Ovary (tissue), 3 donors: ENCODE results near the gene HLA-DMB.

ENCODE experiments used
- POLR2A ChIP-seq: fragments of 450-650 bp; IDR thresholded peaks from one replicate; pipeline ENCODE4 v1.6.1; 2017; ENCODE audit warnings: antibody characterized with exemption, mild to moderate bottlenecking, moderate library complexity
- TF ChIP-seq, protein P1 (sequence below), 3 donors: fragments of 450-650 bp in 2 of 3; fragments of 200-600 bp in 1 of 3; IDR thresholded peaks; one replicate each; pipeline versions ENCODE4 v1.5.1 to v1.8.0; 2016 to 2022; ENCODE audit warnings: antibody characterized with exemption in 3 of 3, mild to moderate bottlenecking in 1 of 3
- donor health status: DM: no; HTN: no; CAD: no.

DNA sequence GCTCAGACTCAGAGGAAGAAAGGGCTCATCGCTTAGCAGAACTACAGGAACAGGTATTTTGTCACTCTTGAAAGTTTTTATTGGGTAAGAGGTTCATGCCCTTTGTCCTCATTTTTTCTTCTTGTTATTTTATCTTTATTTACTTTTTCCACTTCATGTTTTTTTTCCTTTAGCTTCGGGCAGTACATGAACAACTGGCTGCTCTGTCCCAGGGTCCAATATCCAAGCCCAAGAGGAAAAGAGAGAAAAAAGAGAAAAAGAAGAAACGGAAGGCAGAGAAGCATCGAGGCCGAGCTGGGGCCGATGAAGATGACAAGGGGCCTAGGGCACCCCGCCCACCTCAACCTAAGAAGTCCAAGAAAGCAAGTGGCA lies 37.1 kb upstream of the HLA-DMB start:
- no peak for TF ChIP-seq POLR2A
- TF ChIP-seq, protein P1, sequence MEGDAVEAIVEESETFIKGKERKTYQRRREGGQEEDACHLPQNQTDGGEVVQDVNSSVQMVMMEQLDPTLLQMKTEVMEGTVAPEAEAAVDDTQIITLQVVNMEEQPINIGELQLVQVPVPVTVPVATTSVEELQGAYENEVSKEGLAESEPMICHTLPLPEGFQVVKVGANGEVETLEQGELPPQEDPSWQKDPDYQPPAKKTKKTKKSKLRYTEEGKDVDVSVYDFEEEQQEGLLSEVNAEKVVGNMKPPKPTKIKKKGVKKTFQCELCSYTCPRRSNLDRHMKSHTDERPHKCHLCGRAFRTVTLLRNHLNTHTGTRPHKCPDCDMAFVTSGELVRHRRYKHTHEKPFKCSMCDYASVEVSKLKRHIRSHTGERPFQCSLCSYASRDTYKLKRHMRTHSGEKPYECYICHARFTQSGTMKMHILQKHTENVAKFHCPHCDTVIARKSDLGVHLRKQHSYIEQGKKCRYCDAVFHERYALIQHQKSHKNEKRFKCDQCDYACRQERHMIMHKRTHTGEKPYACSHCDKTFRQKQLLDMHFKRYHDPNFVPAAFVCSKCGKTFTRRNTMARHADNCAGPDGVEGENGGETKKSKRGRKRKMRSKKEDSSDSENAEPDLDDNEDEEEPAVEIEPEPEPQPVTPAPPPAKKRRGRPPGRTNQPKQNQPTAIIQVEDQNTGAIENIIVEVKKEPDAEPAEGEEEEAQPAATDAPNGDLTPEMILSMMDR (IDR thresholded peaks at IDR 0.05) = no peak
